Pulmonary artery endothelial cell (primary cell): ENCODE results near the gene CD9. TPM values are rescaled to one million over a fixed set of nuclear protein-coding genes. Genes with fewer than 3 reads are reported as not detected.
"Not testable (repeated sequence)": the region's sequence is repeated elsewhere in the genome, so short reads cannot be mapped to it uniquely, and the experiment has no call there.

Experiments used
- DNase-seq: peaks from one replicate; pipeline ENCODE4 v3.0.0-alpha.2; 2011; ENCODE audit warnings: low read depth, low spot score
- total RNA-seq: library from RNA; depleted of rRNA; stranded (reverse); fragments of >200 nt; gene quantifications from 2 replicates; pipeline ENCODE4 v1.2.3, GENCODE V29; 2014

The CD9 gene
- total RNA-seq = 1,428 and 1,437 TPM in 2 replicates

GRCh38 chr12:6200256-6201212 lies at the start of gene CD9:
Gene CD9 (plus strand): TSS chr12:6200400. CDS start chr12:6200500, 100 bp downstream.
- no peak for DNase-seq

GRCh38 chr12:6154730-6155459 lies 45.3 kb upstream of the CD9 start:
- no peak for DNase-seq

- no peak for DNase-seq
Measured at GRCh38 chr12:6157482-6157881, 42.7 kb upstream of the CD9 start.

- DNase-seq = no peak
Measured at GRCh38 chr12:6158255-6158654, 41.9 kb upstream of the CD9 start.

- DNase-seq = no peak
Measured at GRCh38 chr12:6158749-6159148, 41.5 kb upstream of the CD9 start.

- not testable (repeated sequence) for DNase-seq
Measured at GRCh38 chr12:6159166-6160011, 40.8 kb upstream of the CD9 start.

- DNase-seq = not testable (repeated sequence)
Measured at GRCh38 chr12:6160049-6160649, 40.1 kb upstream of the CD9 start.

- no peak for DNase-seq
Measured at GRCh38 chr12:6161124-6161882, 38.9 kb upstream of the CD9 start.

- DNase-seq = no peak
Measured at GRCh38 chr12:6163416-6164060, 36.7 kb upstream of the CD9 start.

- no peak for DNase-seq
Measured at GRCh38 chr12:6165395-6165794, 34.8 kb upstream of the CD9 start.

- DNase-seq = no peak
Measured at GRCh38 chr12:6166808-6167207, 33.4 kb upstream of the CD9 start.

GRCh38 chr12:6167327-6168280 lies 32.6 kb upstream of the CD9 start:
- DNase-seq = peak; percentile 95

GRCh38 chr12:6171409-6172015 lies 28.7 kb upstream of the CD9 start:
- peak; percentile 100 for DNase-seq

- no peak for DNase-seq
Measured at GRCh38 chr12:6172086-6172485, 28.1 kb upstream of the CD9 start.

GRCh38 chr12:6172862-6173261 lies 27.3 kb upstream of the CD9 start:
- no peak for DNase-seq

- no peak for DNase-seq
Measured at GRCh38 chr12:6177642-6178358, 22.4 kb upstream of the CD9 start.

GRCh38 chr12:6178981-6179761 lies 21.0 kb upstream of the CD9 start:
- DNase-seq = no peak
